NCI-H1436 (cell line): ENCODE data around the gene SURF6.
A peak's percentile ranks its signal among the peaks of the same experiment; 100 is the strongest.

Experiments used
- DNase-seq: peaks from one replicate; lab custom pipeline; 2025; lab: John Stamatoyannopoulos, UW

SURF6 gene

DNA sequence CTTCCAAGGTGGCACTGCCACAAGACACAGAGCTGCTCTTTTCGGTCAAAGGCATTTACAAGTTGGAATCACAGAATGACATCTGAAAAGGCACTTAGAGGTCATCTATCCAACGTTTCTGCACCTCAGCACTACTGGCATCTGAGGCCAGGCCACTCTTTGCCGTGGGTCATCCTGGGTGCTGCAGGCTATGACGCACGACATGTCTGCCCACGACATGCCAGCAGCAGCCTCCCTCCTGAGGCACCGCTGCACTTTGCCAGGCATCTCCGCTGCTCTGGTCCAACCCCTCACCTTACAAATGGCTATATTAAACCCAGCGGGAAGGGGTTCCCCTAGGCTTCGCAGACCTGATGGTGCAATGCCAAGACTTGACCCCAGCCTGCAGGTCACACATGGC is 31.8 kb upstream of the SURF6 start:
- no peak for DNase-seq

DNA sequence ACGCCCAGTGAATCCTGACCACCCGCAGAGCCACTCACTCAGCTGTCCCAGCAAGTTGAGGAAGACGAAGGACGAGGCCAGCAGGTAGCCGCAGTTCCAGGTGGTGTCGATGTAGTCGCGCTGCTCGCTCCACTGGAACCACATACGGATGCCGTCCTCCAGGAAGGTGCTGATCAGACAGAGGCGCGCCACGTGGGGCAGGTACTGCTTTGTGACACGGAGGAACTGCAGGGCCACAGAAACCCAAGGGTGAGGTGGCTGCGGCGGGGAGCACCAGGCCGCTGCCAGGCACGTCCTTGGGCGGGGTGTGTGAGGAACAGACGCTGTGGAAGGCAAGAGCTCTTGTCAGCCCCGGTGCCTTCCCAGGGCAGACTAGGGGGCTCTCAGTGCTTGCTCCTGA is 31.2 kb upstream of the SURF6 start:
- DNase-seq: no peak

DNA sequence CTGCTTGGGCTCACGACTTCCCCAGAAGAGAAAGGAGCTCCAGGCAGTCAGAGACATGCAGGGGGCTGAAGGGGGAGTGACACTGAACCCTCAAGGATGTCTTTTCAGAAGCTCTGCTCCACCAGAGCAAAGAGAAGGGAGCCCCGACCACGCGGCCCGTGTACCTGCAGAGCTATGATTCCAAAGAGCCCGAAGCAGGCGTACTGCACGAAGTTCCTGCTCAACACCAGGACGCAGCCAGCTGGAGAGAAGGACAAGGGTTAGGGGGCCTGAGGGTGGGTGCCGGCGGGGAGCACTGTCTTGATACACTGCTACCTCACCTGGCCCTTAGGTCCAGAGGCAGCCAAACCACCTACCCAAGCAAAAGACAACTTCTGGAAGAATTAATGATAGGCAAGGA is 30.4 kb upstream of the SURF6 start:
- no peak for DNase-seq

DNA sequence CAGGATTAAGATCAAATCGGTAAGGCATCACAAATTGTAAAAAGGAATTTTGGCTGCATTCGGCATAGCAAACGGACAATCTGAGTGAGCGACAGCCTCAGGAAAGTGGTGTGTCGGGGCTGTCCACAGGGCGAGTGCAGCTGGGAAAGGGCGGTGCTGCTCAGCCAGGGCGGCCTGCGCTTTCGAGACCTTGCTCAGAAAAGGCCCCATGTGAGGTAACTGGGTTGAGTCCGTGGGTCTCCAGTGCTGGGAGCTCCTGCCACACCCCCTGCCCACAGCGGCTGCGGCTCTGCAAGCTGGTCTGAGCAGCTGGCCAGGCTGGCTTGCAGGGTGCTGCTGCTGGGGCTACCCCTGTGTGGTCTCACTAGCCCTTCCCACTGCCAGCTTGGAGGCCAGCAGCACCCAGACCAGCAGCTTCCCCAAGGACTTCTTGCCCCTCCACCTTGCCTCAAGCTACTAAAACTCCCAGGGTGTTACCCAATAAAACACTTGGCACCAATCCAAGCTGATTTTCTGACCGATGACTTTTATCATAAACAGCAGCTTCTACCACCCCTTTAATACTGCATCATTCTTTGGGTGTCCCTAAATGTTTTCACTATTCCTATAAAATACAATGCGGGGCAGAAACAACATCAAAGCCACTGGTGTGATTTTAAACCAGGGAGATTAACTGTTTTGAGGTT is 26.5 kb upstream of the SURF6 start:
- DNase-seq: no peak

GRCh38 chr9:133361507-133362092 is 25.6 kb upstream of the SURF6 start:
- no peak for DNase-seq

DNA sequence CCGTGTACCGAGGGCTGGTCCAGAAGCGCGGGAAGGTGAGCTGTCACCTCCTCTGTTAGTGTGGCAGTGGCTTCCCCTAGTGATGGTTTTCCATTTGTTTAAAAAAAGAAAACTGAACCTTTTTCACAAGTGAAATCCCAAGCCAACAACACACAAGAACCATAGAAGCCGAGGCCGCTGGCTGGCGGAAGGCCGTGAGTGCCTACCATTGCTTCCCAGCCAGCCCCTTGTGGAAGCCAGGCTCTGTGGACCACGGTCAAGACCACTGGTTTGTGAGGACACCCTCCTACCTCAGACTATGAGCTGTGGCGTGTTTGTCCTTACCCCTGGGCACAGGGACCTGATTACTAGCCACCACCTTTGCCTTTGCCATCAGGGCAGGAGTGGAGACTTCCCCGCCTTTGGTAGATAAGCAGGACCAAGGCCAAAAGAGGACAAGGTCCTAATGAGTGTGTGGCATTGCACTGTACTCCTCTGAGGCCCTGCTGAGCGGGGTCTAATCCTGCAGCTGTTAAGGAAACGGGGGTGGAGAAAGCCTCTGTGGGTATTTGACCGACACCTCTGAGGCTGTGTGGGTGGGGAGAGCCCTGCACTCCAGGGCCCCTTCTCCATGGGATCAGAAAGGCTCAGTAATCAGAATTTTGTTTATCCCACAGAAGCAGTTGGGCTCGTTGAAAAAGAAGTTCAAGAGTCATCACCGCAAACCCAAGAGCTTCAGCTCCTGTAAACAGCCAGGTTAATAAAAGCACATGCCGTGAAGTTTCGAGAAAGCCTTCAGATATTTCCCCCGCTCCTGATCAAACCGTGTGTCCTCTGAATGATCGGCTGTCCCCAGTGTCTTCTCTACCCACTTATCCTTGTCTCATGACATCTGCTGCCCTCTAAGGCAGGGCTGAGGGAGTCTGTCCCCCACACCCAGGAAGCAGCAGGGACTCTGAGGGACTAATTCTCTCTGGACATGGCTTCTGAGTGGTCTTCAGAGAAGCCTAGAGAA is 24.7 kb upstream of the SURF6 start:
- DNase-seq: no peak

DNA sequence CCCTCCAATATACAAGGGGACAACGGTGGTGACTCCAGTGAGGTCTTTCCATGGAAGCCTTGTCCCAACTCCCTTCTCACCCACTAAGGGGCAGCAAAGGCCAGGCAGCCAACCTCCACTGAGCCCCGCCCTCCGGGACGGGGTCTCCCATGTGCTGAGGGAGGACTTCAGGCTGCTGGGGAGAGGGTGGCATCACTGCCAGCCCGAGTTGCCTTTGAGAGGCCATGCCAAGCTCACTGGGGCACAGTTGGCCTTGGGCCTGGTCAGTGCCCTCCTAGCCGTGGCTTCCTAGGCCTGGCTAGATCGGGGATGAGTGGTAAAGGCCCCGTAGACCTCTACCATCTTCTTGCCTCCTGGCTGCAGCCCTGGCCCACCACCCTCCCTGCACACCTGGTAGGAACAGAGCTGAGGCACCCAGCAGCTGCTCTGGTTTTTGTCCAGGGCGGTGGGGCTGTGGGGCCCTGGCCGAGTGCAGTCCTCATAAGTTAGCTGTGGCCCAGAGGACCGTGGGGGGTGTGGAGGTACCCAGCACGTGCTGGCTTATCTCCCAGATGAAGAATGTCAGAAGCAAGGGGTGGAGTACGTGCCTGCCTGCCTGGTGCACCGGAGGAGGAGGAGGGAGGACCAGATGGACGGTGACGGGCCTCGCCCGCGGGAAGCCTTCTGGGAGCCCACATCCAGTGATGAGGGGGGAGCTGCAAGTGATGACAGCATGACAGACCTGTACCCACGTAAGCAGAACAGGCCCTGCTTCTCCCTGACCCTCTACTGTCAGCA is 23.6 kb upstream of the SURF6 start:
- DNase-seq: no peak

- DNase-seq: no peak
Observed at GRCh38 chr9:133357656-133358055, 21.7 kb upstream of the SURF6 start.

DNA sequence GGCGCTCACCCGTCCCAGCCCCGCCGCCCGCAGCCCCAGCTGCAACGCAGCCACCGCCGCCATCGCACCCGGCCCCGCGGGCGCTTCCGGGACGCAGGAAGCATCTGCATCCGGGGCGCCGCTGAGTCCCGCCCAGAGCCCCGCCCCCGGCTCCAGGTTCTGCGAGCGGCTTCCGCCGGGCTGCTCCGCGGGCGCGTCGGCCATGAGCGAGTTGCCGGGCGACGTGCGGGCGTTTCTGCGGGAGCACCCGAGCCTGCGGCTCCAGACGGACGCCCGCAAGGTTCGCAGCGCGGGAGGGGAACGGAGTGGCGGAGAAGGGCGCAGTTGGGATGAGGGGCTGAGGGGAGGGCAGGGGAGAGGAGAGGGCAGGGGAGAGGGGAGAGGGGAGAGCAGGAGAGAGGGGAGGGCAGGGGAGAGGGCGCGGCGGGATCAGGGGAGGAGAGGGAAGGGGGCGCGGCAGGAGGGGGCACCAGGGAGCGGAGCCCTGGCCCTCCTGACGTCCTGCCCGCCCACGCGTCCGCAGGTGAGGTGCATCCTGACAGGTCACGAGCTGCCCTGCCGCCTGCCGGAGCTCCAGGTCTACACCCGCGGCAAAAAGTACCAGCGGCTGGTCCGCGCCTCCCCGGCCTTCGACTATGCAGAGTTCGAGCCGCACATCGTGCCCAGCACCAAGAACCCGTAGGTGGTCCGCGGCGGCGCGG is 20.6 kb upstream of the SURF6 start, which contains the start of the genes SURF1 and SURF2:
Gene SURF1, minus strand, starts transcription at position 97 of the 701 bp plus-strand sequence. Its CDS starts 34 bp downstream, at position 63.
Gene SURF2, plus strand, starts transcription at position 160 of the 701 bp plus-strand sequence. Its CDS starts 43 bp downstream, at position 203.
- DNase-seq: peak; percentile 77

- no peak for DNase-seq
Observed at GRCh38 chr9:133355881-133356357, 19.9 kb upstream of the SURF6 start.

DNA sequence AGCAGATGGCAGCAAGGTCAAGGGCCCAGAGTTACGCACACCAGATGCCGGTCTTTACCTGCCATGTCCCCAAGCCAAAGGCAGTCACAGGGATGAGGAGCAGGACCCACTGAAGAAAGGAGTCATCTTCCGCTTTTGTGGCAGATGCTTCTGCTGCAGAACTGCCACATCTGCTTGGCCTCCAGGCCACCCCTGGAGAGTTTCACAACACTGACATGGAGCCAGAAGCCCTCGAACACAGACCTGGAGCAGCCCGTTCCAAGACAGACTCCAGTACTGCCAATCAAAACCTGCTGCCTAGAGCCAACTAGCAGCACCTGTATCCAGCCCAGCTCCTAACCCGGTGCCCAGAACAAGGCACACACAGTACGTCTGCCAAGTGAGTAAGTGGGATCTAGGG is 18.8 kb upstream of the SURF6 start:
- DNase-seq: no peak

- DNase-seq: no peak
Observed at GRCh38 chr9:133353548-133353947, 17.6 kb upstream of the SURF6 start.

DNA sequence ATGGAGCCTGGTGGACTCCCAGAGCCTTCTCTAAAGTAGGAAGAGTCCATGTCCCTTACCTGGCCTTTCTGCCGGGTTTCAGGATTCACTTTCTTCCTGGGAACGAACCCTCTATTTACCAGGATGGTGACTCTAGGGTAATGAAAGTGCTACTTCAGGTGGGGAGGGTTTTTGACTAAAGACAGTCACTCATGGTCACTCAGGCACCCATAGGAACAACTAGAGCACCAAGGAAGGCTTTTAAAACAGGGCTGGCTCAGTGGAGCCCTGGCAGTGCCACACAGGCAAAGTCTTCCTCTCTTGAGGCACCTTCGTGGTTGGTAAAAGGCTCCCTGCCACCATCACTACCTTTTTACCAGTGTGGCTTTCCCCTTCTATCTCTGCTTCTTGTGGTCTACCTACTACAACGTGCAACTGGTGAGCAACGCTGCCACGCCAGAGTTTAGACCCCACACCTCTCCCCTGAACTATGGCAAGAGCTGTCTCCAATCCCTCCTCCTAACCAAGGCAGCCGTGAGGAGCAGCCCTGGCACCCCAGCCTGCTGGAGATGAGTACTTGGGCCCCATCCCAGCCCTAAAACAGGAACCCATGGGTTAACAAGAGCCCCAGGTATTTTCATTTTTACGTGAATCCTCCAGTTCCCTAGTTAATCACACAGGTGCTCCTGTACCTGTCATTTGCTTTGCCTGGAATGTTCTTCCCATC is 16.8 kb upstream of the SURF6 start:
- DNase-seq: no peak

DNA sequence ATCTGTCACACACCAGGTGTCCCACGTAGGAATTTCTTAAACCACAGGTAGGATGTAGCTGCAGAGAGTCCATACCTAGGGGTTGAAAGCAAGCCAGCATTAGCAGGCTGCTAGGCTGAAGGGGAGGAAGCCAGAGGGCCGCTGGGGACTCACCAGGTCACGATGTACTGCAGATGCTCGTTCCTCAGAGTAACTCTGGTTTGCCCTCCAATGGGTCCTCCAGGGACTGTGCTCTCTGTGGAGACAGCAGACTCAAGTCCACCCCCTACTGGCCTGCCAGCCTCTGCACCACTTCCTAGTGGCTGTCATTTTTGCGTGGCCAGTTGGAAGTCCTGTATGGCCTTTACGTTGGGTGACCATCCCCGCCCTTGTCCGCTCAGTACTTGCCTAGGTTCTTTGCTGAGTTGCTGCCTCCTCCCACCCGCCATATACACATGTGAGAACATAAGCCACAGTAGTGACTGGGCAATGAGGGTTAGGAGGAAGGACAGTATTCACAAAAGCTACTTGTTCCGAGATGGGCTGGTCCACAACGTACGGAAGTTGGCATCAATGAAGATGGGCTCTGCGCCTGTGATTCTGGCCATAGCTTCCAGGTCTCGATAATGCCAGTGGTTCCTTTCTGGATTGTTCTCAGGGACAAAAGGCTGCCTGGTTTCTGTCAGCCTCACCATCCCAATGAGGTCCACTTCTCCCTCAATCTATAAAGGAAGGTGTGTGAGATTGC is 16.1 kb upstream of the SURF6 start:
- no peak for DNase-seq

- DNase-seq: no peak
Observed at GRCh38 chr9:133351526-133351907, 15.5 kb upstream of the SURF6 start.

GRCh38 chr9:133349965-133350616 is 14.1 kb upstream of the SURF6 start:
- no peak for DNase-seq

DNA sequence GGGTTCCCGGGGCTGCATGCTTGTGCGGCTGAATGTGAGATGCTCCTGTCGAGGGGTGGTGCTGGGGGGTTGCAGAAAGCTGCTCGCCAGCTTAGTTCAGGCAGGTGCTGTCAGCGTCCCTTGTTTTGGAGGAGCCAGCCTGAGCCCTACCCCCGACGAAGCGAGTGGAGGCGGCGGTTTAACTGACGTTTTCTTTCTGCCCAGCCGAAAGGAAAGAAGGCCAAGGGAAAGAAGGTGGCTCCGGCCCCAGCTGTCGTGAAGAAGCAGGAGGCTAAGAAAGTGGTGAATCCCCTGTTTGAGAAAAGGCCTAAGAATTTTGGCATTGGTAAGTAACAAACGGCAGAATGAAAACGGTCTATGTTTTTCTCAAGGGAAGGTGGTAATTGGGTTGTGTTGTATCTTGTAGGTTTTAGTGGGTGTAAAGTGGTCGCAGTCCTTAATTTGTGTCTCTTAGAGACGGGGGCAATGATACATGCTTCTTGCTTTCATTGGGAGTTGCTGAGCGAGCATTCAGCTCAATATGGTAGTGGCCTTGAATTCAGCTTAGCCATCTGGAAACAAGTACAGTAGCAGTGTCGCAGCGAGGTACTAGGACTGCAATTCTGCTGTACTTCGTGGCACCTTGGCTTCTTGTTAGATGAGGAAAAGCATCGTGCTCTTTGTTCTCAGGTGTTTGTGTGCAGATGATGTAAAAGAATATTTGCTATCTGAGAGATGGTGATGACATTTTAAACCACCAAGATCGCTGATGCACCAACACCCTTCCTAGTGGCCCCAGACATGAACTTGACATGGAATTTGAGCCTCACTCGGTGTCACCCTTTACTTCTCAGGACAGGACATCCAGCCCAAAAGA is 13.0 kb upstream of the SURF6 start:
- DNase-seq: no peak
